Activated T-helper 17 cell treated with anti-CD3 and anti-CD28 coated beads, Interleukin-2, amount 50 U/mL, for 72 hours (primary cell): ENCODE measurements around the gene AP2S1. TPM values are rescaled to one million over a fixed set of nuclear protein-coding genes. Genes with fewer than 3 reads are reported as not detected.
"Not testable (repeated sequence)": the region's sequence is repeated elsewhere in the genome, so short reads cannot be mapped to it uniquely, and the experiment has no call there.

Experiments used
- ATAC-seq: fragments of 150-1000 bp; cut with Tn5 transposase; replicated peaks from 2 replicates; pipeline ENCODE4 v1.10.0; 2021; ENCODE audit warnings: mild to moderate bottlenecking, moderate library complexity
- H3K27ac Mint-ChIP-seq: one replicate; pipeline ENCODE4 v1.8.0; 2022; ENCODE audit warnings: mixed read lengths
- H3K27me3 Mint-ChIP-seq: one replicate; pipeline ENCODE4 v1.8.0; 2022; ENCODE audit warnings: mixed read lengths
- H3K36me3 Mint-ChIP-seq: one replicate; pipeline ENCODE4 v1.8.0; 2022; ENCODE audit warnings: low read depth, mild to moderate bottlenecking, mixed read lengths
- H3K4me1 Mint-ChIP-seq: one replicate; pipeline ENCODE4 v1.8.0; 2022; ENCODE audit warnings: mixed read lengths
- H3K4me3 Mint-ChIP-seq: one replicate; pipeline ENCODE4 v1.8.0; 2022; ENCODE audit warnings: mild to moderate bottlenecking, mixed read lengths
- H3K9me3 Mint-ChIP-seq: one replicate; pipeline ENCODE4 v1.8.0; 2022; ENCODE audit warnings: mixed read lengths
- total RNA-seq, 2 donors: library from RNA; stranded (reverse); gene quantifications; one replicate each; pipeline ENCODE4 v1.2.3, GENCODE V29; 2022

The AP2S1 gene
- total RNA-seq, 2 donors from 2014 or later = 69.7 to 137 TPM

GRCh38 chr19:46878613-46879375, 28.1 kb upstream of the AP2S1 start:
- Mint-ChIP-seq H3K27ac (no peak overlapping the region), H3K36me3 (peaks cover 10% of the 10 kb centered on the region), H3K4me3 (no peak overlapping the region), H3K4me1 (no peaks in the 10 kb centered on the region), H3K27me3 (no peaks in the 10 kb centered on the region), H3K9me3 (no peaks in the 10 kb centered on the region)
- no peak for ATAC-seq

- no peak overlapping the region for H3K27ac Mint-ChIP-seq
- no peak for ATAC-seq
Measured at GRCh38 chr19:46875657-46876056, 25.0 kb upstream of the AP2S1 start.

GRCh38 chr19:46875234-46875633, 24.6 kb upstream of the AP2S1 start:
- no peaks in the 10 kb centered on the region for H3K27me3 Mint-ChIP-seq
- H3K4me1 Mint-ChIP-seq = no peaks in the 10 kb centered on the region
- no peak overlapping the region for H3K4me3 Mint-ChIP-seq
- no peak for ATAC-seq
- no peak overlapping the region for H3K27ac Mint-ChIP-seq
- peaks cover 10% of the 10 kb centered on the region for H3K36me3 Mint-ChIP-seq
- H3K9me3 Mint-ChIP-seq = no peaks in the 10 kb centered on the region

More at GRCh38 chr19:46875657-46876056, 25.0 kb upstream of the AP2S1 start:
- Mint-ChIP-seq H3K4me3 (no peak overlapping the region), H3K4me1 (no peaks in the 10 kb centered on the region), H3K36me3 (peaks cover 10% of the 10 kb centered on the region), H3K9me3 (no peaks in the 10 kb centered on the region), H3K27me3 (no peaks in the 10 kb centered on the region)

- H3K36me3 Mint-ChIP-seq = peaks cover 10% of the 10 kb centered on the region
- H3K4me3 Mint-ChIP-seq = no peak overlapping the region
- H3K4me1 Mint-ChIP-seq = peaks cover 7% of the 10 kb centered on the region
- no peaks in the 10 kb centered on the region for H3K27me3 Mint-ChIP-seq
- no peak for ATAC-seq
- H3K27ac Mint-ChIP-seq = no peak overlapping the region
- no peaks in the 10 kb centered on the region for H3K9me3 Mint-ChIP-seq
Measured at GRCh38 chr19:46872967-46873366, 22.3 kb upstream of the AP2S1 start.

DNA sequence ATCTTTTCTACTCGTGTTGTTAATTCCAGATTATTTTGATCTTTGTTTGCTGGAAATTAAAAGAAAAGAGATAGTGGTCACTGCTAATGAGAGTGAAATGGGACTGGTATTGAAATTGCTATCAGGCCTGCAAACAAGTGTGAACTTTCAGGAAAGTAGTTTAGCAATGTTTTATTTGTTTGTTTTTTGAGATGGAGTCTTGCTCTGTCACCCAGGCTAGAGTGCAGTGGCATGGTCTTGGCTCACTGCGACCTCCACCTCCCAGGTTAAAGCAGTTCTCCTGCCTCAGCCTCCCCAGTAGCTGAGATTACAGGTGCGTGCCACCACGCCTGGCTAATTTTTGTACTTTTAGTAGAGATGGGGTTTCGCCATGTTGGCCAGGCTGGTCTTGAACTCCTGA, 20.5 kb upstream of the AP2S1 start:
- H3K4me1 Mint-ChIP-seq = peaks cover 19% of the 10 kb centered on the region
- not testable (repeated sequence) for H3K27ac Mint-ChIP-seq, ATAC-seq, H3K27me3 Mint-ChIP-seq, H3K9me3 Mint-ChIP-seq, H3K4me3 Mint-ChIP-seq
- H3K36me3 Mint-ChIP-seq = peaks cover 15% of the 10 kb centered on the region

DNA sequence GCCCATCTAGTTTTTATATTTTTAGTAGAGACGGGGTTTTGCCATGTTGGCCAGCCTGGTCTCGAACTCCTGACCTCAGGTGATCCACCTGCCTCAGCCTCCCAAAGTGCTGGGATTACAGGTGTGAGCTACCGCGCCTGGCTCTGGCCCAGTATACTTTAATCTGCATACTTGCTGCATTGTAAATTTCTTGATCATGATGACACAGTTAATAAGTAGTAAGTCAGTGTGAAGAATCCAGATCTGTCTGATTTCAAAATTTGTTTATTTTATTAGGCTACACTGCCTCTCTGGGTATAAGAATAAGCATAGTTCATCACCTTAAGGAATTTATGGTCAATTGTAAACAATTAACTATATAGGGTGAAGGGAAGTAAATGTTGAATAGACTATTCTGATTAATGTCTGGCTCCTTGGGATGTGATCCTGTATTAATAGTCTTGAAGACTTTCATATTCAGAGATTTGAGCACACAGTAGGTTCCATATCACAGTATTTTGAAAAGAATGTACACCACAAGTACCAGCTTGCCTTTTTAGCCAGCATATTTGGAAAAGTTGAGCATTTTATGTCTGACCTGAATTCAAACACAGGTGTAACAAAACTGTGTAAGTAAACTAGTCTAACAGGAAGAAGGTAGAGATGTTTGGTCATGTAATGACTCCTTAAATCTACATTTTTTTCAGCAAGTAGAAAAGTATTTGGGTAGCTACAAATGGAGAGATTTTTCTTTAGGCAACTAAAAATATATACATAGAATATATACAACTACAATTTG, 17.6 kb upstream of the AP2S1 start:
- no peak for ATAC-seq
- Mint-ChIP-seq H3K4me1 (peaks cover 30% of the 10 kb centered on the region), H3K27me3 (no peaks in the 10 kb centered on the region), H3K36me3 (peaks cover 14% of the 10 kb centered on the region), H3K9me3 (no peaks in the 10 kb centered on the region), H3K4me3 (no peak overlapping the region), H3K27ac (peak overlapping the region; percentile 32)

GRCh38 chr19:46867170-46867569, 16.5 kb upstream of the AP2S1 start:
- peaks cover 14% of the 10 kb centered on the region for H3K36me3 Mint-ChIP-seq
- peak overlapping the region; percentile 9 for H3K27ac Mint-ChIP-seq
- no peak overlapping the region for H3K4me3 Mint-ChIP-seq
- H3K27me3 Mint-ChIP-seq = no peaks in the 10 kb centered on the region
- no peak for ATAC-seq
- peaks cover 30% of the 10 kb centered on the region for H3K4me1 Mint-ChIP-seq
- H3K9me3 Mint-ChIP-seq = no peaks in the 10 kb centered on the region

- Mint-ChIP-seq H3K27ac (peak overlapping the region; percentile 27), H3K9me3 (no peaks in the 10 kb centered on the region), H3K4me3 (no peak overlapping the region), H3K36me3 (peaks cover 14% of the 10 kb centered on the region), H3K27me3 (no peaks in the 10 kb centered on the region), H3K4me1 (peaks cover 30% of the 10 kb centered on the region)
- no peak for ATAC-seq
Measured at GRCh38 chr19:46866407-46867136, 15.9 kb upstream of the AP2S1 start.

- Mint-ChIP-seq H3K9me3 (peaks cover 3% of the 10 kb centered on the region), H3K27me3 (no peaks in the 10 kb centered on the region), H3K27ac (no peak overlapping the region), H3K4me3 (no peak overlapping the region), H3K4me1 (peaks cover 35% of the 10 kb centered on the region), H3K36me3 (peaks cover 14% of the 10 kb centered on the region)
- no peak for ATAC-seq
Measured at GRCh38 chr19:46863818-46864629, 13.4 kb upstream of the AP2S1 start.

- Mint-ChIP-seq H3K9me3 (peaks cover 3% of the 10 kb centered on the region), H3K27me3 (no peaks in the 10 kb centered on the region), H3K4me1 (peaks cover 29% of the 10 kb centered on the region), H3K36me3 (peaks cover 14% of the 10 kb centered on the region), H3K4me3 (no peak overlapping the region), H3K27ac (no peak overlapping the region)
- no peak for ATAC-seq
Measured at GRCh38 chr19:46862974-46863632, 12.5 kb upstream of the AP2S1 start.

- Mint-ChIP-seq H3K4me1 (peaks cover 27% of the 10 kb centered on the region), H3K9me3 (peaks cover 3% of the 10 kb centered on the region), H3K36me3 (peaks cover 14% of the 10 kb centered on the region), H3K27me3 (no peaks in the 10 kb centered on the region), H3K4me3 (no peak overlapping the region), H3K27ac (no peak overlapping the region)
- ATAC-seq = no peak
Measured at GRCh38 chr19:46862503-46862834, 11.8 kb upstream of the AP2S1 start.

DNA sequence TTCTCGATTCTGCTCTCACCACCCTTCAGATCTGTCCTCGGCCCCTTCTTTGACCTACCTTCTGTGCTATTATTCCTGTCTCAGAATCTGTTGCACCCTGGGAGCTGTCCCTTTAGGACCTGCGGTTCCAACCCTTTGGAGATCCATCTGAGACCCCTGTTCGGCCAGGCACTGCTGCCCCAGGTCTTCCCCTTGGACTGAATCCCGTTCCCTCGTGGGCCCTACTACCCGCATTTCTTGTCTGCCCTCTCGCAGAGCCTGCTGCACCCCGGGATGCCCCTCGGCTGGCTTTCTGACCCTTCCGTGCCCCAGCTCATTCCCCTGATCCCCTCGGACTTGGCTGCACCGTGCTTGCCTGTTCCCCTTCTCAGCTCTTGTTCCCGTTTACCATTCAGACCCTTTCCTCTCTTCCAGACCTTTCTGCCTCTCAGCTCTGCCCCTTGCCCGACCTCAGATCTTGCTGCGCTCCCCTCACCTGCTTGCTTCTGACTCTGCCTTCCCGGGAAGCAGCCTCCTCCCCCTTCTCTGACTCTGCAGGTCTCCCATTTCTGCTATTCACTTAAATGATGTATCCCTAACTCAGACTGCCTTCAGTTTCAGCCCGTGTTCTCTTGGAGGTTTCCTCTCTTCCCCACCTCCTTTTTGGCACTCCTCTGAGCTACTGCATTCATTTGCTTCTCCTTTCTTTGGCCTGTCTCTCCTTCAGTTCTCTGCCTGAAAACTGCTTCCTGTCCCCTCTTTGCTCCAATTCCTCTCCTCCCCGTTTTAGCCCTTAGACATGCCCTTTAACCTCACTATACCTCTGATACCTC, 11.3 kb upstream of the AP2S1 start:
- ATAC-seq = no peak
- H3K4me1 Mint-ChIP-seq = peaks cover 22% of the 10 kb centered on the region
- H3K9me3 Mint-ChIP-seq = peaks cover 3% of the 10 kb centered on the region
- H3K4me3 Mint-ChIP-seq = no peak overlapping the region
- H3K27ac Mint-ChIP-seq = no peak overlapping the region
- peaks cover 14% of the 10 kb centered on the region for H3K36me3 Mint-ChIP-seq
- H3K27me3 Mint-ChIP-seq = no peaks in the 10 kb centered on the region
